SHP77 (cell line): ENCODE results near the gene CASP12.
A peak's percentile ranks its signal among the peaks of the same experiment; 100 is the strongest.

Experiments used
- DNase-seq, 2 experiments: peaks; one replicate each; lab custom pipeline; 2025; lab: John Stamatoyannopoulos, UW

The CASP12 gene

DNA sequence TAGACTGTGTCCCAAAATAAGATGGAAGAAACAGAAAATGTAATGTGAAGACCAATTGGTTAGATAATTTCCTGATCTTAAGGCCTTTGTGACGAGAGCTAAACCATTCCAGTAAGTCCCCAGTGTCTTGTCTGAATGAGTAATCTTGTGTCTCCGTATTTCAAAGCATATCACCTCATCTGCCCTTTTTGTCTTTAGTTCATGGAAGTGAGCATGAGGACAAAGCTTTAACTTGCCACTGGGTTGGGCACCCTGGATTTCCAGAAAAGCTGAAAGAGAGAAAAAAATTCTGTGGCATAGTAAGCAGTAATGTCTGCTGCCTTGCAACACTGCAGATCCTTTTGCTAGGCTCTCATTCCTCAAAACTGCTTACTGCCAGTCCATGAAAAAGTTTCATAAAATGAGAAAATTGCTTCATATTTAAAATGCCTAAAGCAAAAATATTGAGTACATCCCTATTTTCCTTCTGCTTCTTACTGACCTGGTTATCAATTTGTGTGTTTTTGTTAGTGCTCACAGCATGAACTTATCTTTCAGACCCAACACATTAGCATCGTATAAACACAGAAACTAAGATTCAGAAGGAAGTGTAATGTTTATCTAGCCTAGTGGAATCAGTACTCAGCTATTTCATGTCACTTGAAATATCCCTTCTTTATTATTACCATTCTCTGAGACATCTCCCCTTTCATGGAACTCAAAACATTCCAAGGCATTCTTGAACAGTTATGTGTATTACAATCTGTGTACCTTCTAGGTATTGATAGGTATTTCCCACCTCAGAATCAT is 5.3 kb downstream of the CASP12 start:
- DNase-seq, result no peak

DNA sequence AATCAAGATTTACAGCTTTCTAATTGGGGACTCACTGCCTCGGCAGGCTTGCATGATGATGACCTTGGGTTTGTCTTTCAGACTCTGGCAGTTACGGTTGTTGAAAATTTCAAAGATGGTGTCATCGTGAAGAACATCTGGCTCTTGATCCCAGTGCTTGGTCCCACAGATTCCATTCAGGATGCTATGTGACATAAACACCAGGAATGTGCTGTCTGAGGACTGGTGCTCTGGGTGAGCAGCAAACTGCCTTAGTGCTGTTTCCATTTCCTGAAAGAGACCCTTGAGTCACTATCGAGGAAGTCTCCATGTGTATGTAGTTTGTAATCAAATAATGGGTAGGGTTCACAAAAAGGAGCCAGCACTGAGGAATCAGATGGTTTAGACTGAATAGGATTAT is 7.1 kb downstream of the CASP12 start:
- DNase-seq, result no peak

DNA sequence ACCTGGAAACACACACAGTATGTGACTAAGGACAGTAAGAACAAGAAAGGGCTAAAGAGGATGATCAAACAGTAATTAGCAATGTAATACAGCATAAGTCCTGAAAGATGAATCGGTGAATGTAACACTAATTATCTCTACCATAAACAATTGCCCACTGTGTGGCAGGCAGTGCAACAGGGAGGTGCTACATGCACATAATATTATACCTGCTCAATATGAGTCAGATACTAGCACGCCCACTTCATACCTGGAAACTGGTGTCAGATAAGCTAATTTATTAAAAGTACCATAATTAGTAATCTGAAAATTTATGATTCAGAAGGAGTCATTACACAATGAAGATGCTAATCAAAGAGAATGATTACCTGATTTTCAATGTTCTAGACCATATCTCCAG is 14.9 kb downstream of the CASP12 start:
- DNase-seq, result no peak

DNA sequence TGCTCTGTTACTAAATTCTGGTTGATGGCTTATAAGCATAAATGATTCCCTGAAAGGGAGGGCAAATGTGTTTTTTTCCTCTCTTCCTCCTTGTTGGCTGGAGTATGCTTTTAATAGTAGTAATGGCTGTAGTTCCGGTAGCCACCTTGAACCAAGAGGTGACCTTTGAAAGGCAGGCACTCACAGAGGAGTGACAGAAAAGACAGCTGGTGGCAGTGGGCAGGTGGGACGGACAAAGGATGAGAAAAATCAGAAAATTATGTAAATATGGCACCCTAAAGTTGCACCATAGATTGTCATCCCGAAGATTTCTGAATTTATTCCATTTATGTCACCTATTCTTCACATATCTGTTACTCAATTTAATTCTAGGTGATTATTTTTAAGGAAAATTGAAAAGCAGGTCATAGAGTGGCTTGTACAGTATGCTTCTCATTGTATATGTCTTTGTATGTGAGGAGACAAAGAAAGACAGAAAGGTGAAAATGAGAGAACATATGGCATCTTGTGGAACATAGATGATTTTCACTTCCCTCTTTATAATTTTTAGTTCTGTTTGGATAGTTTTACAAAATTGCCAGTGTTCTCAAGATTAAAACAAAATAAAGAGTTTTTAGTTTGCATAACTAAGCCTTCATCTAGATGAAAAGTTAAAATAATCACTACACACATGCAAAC is 17.0 kb downstream of the CASP12 start:
- DNase-seq, result peak in 1 of 2 experiments; percentile 10

DNA sequence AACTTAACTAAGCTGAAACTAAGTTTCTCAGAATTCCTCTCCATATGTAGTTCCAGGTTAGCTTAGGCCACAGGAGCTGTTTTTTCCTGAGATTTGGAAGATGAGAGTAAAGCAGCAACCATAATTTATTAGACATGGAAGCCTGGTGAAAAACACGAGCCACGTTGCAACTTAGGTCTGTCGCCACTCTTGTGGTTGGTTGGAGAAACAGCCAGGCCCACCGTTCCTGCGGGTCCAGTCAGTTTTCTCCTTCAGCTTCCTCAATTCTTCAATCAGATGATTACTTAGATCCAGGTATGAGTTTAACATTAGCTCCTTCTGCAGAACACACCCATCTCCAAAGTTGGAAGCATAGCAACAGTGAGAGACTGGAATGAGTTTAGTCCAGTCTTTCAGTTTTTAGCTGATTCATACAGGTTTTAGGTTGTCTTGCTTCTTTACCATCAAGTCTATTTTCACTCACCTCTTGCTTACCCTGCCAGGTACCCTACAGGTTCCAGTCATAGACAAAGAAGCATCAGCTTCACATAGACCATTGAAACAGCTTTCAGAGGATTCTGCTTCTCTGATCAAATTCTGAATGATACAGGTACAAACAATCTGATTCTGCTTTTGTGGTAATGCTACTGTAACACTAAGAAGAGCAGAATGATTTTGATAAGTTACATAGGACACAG is 18.6 kb downstream of the CASP12 start:
- no peak for DNase-seq

DNA sequence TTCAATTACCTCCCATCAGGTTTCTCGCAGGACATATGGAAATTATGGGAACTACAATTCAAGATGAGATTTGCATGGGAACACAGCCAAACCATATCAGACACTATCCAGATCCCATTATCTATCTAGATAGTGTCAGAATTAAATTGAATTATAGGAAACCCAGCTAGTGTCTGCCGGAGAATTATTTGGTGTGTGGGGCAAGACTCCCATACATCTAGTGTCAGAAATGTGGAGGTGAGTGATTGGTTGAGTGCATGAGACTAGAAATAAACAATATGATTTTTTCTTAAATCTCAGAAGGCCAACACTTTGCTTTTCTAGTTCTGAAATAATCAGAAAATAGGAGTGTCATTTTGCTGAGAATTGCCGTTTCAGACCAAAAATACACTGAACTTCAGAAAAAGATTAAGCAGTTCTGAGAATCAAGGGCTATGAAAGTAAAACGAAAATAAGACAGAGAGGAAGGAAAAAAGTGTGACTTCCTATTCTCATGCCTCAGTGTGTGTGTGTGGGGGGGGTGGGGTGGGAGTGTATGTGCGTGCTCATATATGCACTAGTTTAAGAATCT is 21.3 kb downstream of the CASP12 start:
- DNase-seq, result no peak

DNA sequence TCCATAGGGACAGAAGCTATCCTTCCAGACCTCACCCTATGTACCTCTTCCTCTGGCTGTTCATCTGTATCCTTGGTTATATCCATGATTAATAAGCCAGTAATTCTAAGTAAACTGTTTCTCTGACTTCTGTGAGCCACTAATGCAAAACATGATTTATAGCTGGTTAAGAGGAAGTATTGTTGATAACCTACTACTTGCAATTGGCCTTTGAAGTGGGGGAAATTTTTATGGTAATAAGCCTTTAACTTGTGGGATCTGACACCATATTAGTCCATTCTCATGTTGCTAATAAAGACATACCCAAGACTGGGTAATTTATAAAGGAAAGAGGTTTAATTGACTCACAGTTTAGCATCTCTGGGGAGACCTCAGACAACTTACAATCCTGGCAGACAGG is 21.9 kb downstream of the CASP12 start:
- DNase-seq, result no peak

DNA sequence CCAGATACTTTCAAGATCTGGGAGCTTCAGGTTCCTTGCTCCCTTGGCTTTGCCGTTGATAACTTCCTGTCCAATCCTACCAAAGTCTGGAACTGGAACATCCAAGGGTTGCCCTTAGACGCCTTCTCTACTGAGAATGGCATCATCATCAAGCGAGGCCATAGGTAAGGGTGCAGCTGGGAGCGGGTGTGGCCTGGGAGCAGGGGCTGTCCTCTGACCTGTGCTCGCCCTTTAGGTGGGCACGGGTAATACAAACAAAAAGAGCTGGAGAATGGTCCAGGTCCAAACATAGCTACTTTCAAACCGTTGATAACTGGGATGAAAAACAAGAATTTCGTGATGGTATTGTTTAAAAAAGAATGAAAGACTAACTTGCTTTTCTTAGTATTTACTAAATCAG is 25.0 kb downstream of the CASP12 start:
- DNase-seq, result no peak

DNA sequence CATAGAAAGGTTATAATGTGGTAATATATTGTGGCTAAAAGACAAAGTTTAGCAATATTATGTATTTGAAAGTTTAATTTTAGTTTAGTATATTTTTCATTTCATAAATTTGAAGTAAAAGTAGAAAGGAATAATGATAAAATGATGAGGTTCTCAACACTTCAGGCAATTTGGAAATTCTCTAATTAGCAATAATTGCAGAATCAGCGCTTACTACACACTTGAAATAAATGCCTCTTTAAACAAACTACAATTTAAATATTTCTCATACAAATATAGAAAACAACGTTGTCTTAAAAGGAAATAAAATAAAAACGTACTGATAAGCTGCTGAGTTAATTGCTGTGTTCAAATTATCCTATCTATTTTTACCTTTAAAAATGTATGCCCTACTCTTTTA is 25.9 kb downstream of the CASP12 start:
- no peak for DNase-seq

DNA sequence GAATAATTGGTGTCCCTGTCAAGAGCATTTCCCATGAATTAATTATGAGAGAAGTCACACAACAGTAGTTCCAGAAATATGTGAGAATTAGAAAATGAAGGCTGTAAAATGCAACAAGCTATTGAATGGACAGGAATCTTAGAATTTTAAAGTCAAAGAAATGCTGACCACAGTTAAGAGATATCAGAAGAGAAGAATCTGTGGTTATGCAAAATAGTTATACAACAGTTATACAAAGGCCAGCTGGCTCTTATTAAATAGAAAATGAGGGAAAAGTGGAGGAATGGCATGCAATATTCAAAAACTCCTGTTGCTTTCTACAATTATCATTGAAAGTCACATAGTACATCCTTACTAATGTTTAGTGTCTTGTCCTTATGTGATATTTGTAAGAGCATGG is 27.4 kb downstream of the CASP12 start:
- DNase-seq, result no peak

DNA sequence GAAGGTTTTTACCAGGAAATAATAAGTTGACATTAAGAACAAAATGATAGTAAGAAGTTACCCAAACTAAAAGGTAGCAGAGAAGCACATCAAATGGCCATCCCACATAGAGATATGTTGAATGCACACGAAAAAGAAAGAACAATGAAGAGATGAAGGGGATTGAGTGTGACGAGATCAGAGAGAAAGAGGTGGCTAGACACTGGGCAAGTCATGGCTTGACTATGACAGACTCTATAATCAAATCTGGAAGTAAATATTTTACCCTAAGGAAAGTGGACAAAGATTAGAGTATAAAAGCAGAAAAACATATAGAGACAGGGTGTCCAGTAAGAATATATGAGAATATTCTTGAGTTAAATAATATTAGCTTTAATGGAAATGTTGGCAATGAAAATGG is 31.4 kb downstream of the CASP12 start:
- no peak for DNase-seq

DNA sequence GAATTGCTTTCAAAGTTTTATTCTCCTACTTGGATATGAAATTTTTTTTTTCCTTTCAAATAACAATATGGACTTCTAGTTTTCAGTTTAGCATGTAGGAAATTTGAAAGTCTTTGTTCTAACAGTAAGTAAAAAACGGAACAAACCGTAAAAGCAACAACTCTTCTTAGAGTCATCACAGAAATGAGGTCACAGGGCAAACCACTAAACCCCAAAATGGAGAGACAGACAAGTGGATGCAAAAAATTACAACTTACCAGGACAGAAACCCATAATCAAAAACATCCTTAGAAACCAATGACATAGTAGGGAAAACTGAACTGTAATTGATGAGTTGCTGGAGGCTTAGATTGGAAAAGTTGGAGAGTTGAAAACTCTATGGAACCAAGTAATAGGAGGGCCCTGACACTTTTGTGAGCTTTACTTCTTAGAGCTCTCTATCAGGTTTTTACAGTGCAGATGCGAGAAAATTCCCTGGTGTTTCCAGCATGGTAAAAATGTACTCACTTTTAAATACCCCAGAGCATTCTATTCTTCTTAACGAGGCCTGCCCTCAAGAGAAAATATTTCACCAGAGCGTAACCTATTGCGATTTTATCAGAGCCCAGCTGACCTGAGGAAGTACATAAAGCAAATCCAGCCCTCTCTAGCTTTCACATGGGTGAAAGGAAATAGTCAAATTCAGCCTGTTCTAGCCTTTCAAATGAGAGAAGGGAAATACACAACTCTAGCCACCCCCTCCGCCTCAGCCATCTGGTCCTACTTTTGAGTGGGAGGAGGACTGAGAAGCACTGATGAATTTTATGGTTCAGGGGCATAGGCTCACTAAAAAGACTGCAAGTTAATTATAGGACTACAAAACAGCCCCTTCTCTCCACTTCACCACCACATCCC is 39.1 kb downstream of the CASP12 start:
- DNase-seq, result no peak

DNA sequence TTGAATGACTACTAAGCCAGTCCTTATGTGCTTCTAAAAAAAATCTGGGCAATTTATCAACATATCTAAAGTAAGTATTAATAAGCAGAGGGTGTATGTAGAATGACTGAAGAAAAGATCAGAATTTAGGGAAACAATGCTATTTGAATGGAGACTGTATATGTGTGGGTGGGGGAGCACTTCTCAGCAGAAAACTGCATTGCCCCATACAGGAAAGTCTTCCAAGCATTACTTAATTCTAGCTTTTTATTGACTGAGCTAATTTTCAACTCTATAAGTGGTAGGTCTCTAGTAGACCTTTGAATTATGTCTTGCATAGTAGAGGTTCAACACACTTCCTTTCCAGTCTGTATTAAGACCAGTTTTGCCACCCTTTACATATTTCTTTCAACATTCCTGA is 41.7 kb downstream of the CASP12 start:
- no peak for DNase-seq

DNA sequence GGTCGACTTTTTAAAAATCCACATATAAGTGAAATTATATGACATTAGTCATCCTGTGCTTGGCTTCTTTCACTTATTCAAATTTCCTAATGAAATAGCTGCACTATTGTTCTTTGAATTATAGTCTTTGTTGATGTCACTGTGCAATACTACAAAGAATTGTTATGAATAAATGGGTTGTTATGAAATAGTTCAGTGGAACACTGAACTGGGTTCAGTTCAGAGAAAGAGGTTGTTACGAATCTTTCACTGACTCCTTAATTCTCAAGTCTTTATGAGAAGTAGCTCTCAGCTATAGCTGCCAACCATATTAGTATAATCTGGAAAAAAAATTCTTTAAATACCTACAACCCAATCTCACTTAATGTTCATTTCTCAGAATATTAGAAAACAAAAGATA is 42.3 kb downstream of the CASP12 start:
- DNase-seq, result no peak

DNA sequence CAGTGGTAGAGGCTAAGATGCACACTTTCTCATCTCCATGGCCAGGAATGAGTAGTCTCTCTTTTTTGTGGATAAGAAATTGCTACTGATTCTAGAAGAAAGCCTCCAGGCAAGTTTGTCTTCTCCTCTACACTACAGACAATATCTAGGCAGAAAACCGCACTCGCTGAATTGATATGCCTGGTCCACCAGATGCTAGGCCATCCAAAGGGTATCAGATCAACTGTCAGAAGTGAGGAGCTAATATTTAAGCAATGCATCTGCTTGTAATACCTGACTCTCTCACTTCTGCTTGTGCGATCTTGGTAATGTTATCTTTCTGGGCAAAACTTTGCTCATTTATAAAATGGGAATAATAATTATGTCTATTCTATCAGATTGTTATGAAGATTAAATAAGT is 45.0 kb downstream of the CASP12 start:
- DNase-seq, result no peak

DNA sequence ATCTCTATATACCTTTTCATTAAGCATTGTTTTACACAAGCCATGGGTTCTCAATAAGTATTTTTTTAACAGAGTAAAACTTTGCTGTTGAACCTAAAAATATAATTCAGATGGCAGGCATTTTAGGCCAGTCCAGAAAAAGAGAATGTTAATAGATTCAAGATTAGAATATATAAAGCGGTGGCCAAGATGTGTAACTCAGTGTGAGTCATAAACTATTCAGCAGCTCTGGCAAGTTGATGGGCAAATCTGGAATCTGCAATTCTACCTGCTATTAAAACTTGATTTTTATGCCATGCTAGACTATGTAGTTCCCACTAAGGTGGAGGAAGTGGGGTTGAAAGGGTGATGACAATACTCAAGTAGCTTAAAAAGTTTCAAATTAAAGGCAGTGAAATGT is 45.4 kb downstream of the CASP12 start:
- DNase-seq, result no peak

DNA sequence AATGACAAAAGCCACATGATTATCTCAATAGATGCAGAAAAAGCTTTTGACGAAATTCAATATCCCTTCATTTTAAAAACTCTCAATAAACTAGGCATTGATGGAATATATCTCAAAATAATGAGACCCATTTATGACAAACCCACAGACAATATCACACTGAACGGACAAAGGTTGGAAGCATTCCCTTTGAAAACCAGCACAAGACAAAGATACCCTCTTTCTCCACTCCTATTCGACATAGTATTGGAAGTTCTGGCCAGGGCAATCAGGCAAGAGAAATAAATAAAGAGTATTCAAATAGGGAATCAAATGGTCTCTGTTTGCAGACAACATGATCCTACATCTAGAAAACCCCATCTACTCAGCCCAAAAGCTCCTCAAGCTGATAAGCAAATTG is 52.0 kb downstream of the CASP12 start:
- no peak for DNase-seq

DNA sequence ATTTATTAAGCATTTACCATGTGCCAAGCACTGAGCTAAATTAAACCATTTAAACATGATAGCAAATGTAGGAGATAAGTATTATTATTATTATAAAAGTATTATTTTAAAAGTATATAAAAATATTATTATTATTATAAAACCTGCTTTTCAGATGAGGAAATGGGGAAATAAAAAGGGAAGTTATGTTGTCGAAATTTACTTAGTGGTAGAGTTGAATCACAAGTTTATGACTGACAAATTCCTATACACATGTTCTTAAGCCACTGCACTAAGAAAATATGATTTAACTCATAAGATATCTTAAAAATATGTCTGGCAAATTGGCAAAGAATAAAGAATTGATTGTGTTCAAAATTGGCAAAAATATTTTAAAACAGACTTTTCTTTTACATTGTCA is 53.8 kb downstream of the CASP12 start:
- DNase-seq, result no peak

DNA sequence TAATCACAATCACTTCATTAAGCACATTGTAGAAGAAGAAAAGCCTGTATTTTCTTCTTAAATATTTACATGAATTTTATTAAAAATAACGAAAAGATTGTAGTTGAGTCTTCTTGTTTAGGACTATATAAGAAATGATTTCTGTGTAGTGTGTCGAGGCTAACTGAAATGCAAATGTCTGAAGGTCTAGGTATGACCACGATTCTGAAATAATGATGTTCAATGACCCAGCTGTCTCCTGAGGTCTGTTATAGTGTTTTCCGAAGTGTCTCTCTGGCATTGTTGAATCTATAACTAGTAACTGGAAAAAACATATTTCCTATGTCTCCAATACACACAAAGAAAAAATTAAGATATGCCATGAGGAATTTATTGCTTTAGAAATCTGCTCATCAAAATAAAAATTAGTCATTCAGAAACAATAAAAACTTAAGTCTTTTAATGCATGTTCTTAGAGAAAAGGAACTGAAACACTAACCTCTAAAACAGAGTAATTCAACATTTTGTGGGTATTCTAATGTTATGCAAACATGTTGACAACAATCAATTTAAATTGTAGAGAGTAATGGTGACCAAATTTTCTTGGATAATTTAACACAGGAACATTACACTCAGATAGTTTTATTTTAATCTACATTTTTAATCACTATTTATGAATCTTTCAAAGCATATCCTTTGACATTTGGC is 55.0 kb downstream of the CASP12 start:
- DNase-seq, result no peak

DNA sequence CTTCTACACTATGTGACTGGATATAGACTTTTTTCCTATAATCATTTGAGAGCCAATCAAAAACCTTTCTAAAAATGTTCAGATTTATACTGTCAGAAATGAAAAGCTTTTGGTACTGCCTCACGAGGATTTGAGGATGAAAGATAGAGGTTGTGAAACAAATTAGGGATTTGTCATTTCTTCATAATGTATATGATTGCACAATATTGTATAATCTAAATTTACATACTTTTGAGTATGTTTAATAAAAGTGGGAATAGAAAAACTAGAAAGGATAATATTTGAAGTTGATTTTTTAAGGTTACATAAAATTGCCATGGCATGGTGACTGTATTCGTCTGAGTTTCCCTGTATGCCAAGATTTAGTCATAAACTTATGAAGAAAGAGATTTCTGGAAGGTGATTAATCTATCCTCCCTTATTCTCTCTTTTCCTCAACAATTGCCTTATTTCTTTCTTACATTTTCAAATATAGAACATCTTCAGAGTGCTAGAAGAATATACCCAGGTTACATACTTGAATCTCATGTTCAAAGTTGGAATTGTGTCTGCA is 56.2 kb downstream of the CASP12 start:
- DNase-seq, result no peak

DNA sequence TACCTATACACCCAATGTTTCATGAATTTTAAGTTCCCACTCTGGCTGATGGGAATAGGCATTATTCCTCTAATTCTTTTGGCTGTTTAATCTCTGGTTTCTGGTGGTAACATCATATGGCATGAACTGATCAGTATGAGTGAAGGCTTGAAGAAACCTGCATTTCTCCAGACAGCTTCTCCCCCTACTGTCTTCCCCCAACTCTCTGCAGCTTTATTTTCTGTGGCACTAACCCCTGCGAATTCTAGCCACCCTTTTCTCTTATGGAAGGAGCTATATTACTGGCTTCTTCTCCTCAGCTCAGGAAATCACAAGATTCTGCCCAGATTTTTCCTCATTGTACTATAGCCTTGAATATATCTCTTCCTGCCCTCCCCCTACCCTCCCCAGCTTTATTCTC is 57.1 kb downstream of the CASP12 start:
- no peak for DNase-seq
